Measurements from ENCODE around the gene MAGI2.
"Not testable (repeated sequence)": the region's sequence is repeated elsewhere in the genome, so short reads cannot be mapped to it uniquely, and the experiment has no call there.

The MAGI2 gene

DNA sequence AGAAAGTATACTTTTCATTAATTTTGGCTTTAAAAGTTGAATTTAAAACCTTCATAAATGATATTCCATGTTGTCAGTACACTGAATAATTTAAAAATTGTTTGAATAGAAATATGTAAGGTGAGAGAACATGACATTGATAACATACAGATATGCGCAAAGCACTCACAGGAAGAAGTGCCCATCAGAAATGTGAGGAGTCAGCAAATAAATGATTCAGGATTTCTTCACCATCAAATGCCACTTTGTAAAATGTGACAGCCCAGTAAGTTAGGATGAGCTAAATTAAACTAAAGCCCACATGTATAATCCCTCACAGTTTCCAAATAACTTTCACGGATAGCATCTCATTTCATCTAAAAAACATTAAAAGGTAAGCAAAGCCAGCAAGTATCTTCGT lies 417.6 kb downstream of the MAGI2 start:
- TF ChIP-seq, protein P1, sequence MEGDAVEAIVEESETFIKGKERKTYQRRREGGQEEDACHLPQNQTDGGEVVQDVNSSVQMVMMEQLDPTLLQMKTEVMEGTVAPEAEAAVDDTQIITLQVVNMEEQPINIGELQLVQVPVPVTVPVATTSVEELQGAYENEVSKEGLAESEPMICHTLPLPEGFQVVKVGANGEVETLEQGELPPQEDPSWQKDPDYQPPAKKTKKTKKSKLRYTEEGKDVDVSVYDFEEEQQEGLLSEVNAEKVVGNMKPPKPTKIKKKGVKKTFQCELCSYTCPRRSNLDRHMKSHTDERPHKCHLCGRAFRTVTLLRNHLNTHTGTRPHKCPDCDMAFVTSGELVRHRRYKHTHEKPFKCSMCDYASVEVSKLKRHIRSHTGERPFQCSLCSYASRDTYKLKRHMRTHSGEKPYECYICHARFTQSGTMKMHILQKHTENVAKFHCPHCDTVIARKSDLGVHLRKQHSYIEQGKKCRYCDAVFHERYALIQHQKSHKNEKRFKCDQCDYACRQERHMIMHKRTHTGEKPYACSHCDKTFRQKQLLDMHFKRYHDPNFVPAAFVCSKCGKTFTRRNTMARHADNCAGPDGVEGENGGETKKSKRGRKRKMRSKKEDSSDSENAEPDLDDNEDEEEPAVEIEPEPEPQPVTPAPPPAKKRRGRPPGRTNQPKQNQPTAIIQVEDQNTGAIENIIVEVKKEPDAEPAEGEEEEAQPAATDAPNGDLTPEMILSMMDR (IDR thresholded peaks at IDR 0.05; ENCODE audit: control extremely low read depth, extremely low read depth, low read depth, missing control alignments): no peak
- CTCF ChIA-PET: no interaction called here
- DNase-seq (ENCODE audit: extremely low spot score): no peak
- POLR2A ChIA-PET: no interaction called here

DNA sequence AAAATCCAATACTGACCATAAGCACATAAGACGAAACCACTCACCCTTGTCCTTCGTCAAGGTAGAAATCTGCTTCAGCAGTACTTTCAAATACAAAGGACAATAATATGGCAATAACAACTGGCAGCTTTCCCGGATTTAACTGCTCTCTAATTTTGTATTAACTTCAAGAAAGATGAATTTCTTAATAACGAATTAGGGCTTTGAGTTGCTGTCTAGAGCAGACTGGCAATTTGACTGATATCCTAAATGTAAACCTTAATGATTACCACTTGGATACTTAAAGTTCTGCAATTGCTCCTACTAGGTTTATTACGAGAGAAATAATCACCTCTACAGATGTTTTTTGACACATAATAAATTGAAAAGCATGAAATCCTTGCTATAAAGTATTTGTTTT lies 418.7 kb downstream of the MAGI2 start:
- TF ChIP-seq, protein P1 (IDR thresholded peaks at IDR 0.05; ENCODE audit: control extremely low read depth, extremely low read depth, low read depth, missing control alignments): no peak

DNA sequence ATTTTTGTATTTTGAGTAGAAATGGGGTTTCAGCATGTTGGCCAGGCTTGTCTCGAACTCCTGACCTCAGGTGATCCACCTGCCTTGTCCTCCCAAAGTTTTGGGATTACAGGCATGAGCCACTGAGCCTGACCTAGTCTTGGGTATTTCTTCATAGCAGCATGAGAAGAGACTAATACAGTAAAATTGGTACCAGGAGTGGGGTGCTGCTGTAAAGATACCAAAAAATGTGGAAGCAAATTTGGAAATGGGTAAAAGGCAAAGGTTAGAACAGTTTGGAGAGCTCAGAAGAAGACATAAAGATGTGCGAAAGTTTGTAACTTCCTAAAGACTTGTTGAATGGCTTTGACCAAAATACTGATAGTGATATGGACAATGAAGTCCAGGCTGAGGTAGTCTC lies 433.8 kb downstream of the MAGI2 start:
- DNase-seq (ENCODE audit: extremely low spot score); POLR2A ChIA-PET; CTCF ChIA-PET: not testable (repeated sequence)

More for the DNA sequence above, 418.7 kb downstream of the MAGI2 start:
- ChIA-PET POLR2A (no interaction called here), CTCF (no interaction called here)
- DNase-seq (ENCODE audit: extremely low spot score): no peak

DNA sequence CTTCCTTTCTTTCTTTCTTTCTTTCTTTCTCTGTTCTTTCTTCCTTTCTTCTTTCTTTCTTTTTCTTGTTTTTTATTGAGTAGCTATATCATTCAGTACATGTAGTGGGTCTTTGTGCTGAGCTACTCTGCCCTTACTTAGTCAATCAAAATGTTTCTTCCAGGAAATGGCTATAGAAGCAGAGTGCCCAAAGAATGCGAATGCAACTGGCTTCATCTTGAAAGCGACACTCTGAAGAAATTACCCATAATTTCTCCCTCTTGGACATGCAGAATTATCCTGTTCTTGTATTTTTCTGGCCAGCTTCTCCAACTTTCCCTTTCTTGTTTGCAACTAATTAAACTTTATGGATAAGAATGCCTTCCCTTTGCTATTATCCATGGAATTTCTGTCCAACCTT lies 441.5 kb downstream of the MAGI2 start:
- TF ChIP-seq, protein P1 (IDR thresholded peaks at IDR 0.05; ENCODE audit: control extremely low read depth, extremely low read depth, low read depth, missing control alignments): no peak
- ChIA-PET CTCF (no interaction called here), POLR2A (no interaction called here)
- DNase-seq (ENCODE audit: extremely low spot score): no peak

DNA sequence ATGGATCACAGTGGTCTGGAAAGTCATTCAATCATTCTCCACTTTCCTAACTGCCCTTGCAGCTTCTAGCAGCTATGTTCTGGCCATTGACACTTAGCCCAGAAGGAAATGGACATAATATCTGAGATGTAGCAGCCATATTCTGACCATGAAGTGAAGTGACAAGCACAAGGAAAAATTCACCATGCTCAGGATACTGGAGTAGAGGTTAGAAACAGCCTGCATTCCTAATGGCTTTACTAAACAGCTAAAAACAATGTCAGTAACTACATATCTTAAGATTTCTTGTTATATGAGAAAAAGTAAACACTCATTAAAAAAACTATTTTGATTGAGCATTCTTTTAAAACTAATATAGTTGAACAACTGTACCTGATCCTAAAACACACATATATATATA lies 443.8 kb downstream of the MAGI2 start:
- POLR2A ChIA-PET: no interaction called here
- TF ChIP-seq, protein P1 (IDR thresholded peaks at IDR 0.05; ENCODE audit: control extremely low read depth, extremely low read depth, low read depth, missing control alignments): no peak

DNA sequence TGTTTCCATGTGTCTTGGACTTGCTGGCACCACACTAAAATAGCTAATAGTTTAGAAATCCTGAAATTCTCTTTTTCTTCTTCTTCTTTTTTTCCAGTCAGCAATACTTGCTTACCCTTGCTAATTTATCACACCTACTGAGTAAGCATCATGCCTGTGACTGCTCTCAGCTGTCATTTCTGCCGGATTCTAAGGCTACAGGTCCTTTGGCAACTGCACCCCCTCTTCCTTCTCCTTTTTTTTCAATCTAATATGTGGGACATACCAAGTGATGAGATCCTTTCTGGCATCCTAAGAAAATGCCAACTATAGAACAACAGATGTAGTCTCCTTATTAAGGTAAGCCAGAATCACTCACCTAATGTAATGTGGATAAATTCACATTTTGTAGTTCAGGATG lies 444.7 kb downstream of the MAGI2 start:
- ChIA-PET CTCF (no interaction called here), POLR2A (no interaction called here)
- DNase-seq (ENCODE audit: extremely low spot score): no peak
- TF ChIP-seq, protein P1 (IDR thresholded peaks at IDR 0.05; ENCODE audit: control extremely low read depth, extremely low read depth, low read depth, missing control alignments): no peak

More for the DNA sequence above, 443.8 kb downstream of the MAGI2 start:
- CTCF ChIA-PET: no interaction called here
- DNase-seq (ENCODE audit: extremely low spot score): no peak

DNA sequence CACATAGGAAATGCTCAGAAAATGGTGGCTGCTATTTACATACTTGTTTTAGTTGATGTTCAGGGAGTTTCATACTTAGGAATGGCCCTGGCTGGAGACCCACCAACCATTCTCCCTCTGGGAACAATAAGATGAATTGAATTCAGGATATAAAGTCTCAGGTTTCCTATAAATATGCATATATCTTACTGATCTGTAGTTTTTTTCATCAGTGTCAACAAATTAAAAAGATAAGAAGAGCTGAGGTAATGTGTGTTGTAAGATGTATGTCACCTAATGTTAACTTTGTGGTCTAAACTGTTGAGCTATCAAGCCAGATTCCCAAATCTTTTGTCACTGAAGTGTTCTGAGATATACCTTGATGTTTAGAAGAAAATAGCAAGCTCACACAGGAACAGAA lies 457.5 kb downstream of the MAGI2 start:
- POLR2A ChIA-PET: no interaction called here
- no peak for DNase-seq (ENCODE audit: extremely low spot score)
- TF ChIP-seq, protein P1 (IDR thresholded peaks at IDR 0.05; ENCODE audit: control extremely low read depth, extremely low read depth, low read depth, missing control alignments): no peak
- CTCF ChIA-PET: no interaction called here
